ENCODE measurements around the gene NPRL2.
A peak's percentile ranks its signal among the peaks of the same experiment; 100 is the strongest.

- no peak for TF ChIP-seq CTCF (IDR thresholded peaks at IDR 0.05)
- peak in 1 of 2 donors; percentile 24 for TF ChIP-seq POLR2A (IDR thresholded peaks at IDR 0.05)
- TF ChIP-seq EP300 (IDR thresholded peaks at IDR 0.05): no peak
- peak in 1 of 4 donors; percentile 6 for TF ChIP-seq POLR2AphosphoS5 (IDR thresholded peaks at IDR 0.05)
Observed at GRCh38 chr3:50299929-50300680, 50.5 kb downstream of the NPRL2 start.
